Smooth muscle cell (in vitro differentiated cells): ENCODE data around the gene ACKR2. TPM values are rescaled to one million over a fixed set of nuclear protein-coding genes. Genes with fewer than 3 reads are reported as not detected.

Experiments used
- polyA plus RNA-seq: library from polyadenylated mRNA; unstranded; fragments of >200 nt; fragmentation: Nextera tagmentation; extraction: Ambion mirVana; gene quantifications from 2 replicates; pipeline ENCODE4 v1.2.1, GENCODE V29; 2016
- small RNA-seq: library from RNA; depleted of rRNA; stranded (forward); fragments of <200 nt; gene quantifications from one replicate; pipeline ENCODE3, GENCODE V24; 2014
- total RNA-seq: library from RNA; depleted of rRNA; stranded (reverse); fragments of >200 nt; gene quantifications from 2 replicates; pipeline ENCODE4 v1.2.3, GENCODE V29; 2014

Gene ACKR2
- total and polyA plus RNA-seq, 2 experiments from 2014 or later, result 1.1 to 17.2 TPM

Small RNAs within 50 kb of the gene (small RNA-seq; reads per million reads assigned to genes)
- 0.08 reads per million for gene CCDC13

Other genes with a start within 250 kb of the ACKR2 start
- 52.2 and 70.5 TPM in 2 replicates for gene SEC22C, start 227.5 kb upstream of the ACKR2 start, total RNA-seq
- gene SEC22C, start 227.5 kb upstream of the ACKR2 start, polyA plus RNA-seq, result 39.8 and 45.7 TPM in 2 replicates
- 24.5 and 54.2 TPM in 2 replicates for gene SS18L2, start 218.6 kb upstream of the ACKR2 start, total RNA-seq
- 38.7 and 38.8 TPM in 2 replicates for gene SS18L2, start 218.6 kb upstream of the ACKR2 start, polyA plus RNA-seq
- gene NKTR, start 208.8 kb upstream of the ACKR2 start, total RNA-seq, result 91.3 and 113 TPM in 2 replicates
- gene NKTR, start 208.8 kb upstream of the ACKR2 start, polyA plus RNA-seq, result 37.1 and 82.3 TPM in 2 replicates
- gene ZBTB47, start 155.7 kb upstream of the ACKR2 start, total RNA-seq, result 6.5 and 7.7 TPM in 2 replicates
- 4.6 TPM in 2 replicates for gene ZBTB47, start 155.7 kb upstream of the ACKR2 start, polyA plus RNA-seq
- gene KLHL40, start 123.9 kb upstream of the ACKR2 start, total RNA-seq, result not detected in 2 replicates
- gene KLHL40, start 123.9 kb upstream of the ACKR2 start, polyA plus RNA-seq, result not detected in 2 replicates
- gene HHATL, start 106.6 kb upstream of the ACKR2 start, total RNA-seq, result not detected in 2 replicates
- not detected in 2 replicates for gene HHATL, start 106.6 kb upstream of the ACKR2 start, polyA plus RNA-seq
- not detected in 2 replicates for gene CCDC13, start 36.2 kb upstream of the ACKR2 start, total RNA-seq
- gene CCDC13, start 36.2 kb upstream of the ACKR2 start, polyA plus RNA-seq, result 0.48 TPM in 1 of 2 replicates, not detected in the other
- gene HIGD1A, start 5.0 kb upstream of the ACKR2 start, total RNA-seq, result 322 and 339 TPM in 2 replicates
- gene HIGD1A, start 5.0 kb upstream of the ACKR2 start, polyA plus RNA-seq, result 159 and 297 TPM in 2 replicates
- not detected in 2 replicates for gene CYP8B1, start 66.4 kb downstream of the ACKR2 start, total RNA-seq
- gene CYP8B1, start 66.4 kb downstream of the ACKR2 start, polyA plus RNA-seq, result not detected in 2 replicates
- gene ZNF662, start 96.7 kb downstream of the ACKR2 start, total RNA-seq, result 1.1 and 1.6 TPM in 2 replicates
- gene ZNF662, start 96.7 kb downstream of the ACKR2 start, polyA plus RNA-seq, result 0.05 TPM in 1 of 2 replicates, not detected in the other
- 0.04 and 0.76 TPM in 2 replicates for gene GASK1A, start 169.9 kb downstream of the ACKR2 start, total RNA-seq
- 0.11 TPM in 1 of 2 replicates, not detected in the other for gene GASK1A, start 169.9 kb downstream of the ACKR2 start, polyA plus RNA-seq